K562 (cell line): ENCODE measurements around the gene COX6A2. TPM values are rescaled to one million over a fixed set of nuclear protein-coding genes. Genes with fewer than 3 reads are reported as not detected.

Source experiments
- CTBP1 ChIP-seq: fragments of 450-650 bp; IDR thresholded peaks from 2 replicates; pipeline ENCODE4 v1.6.1; 2016; ENCODE audit warnings: borderline replicate concordance
- FOXK2 ChIP-seq, 2 experiments: fragments of 450-650 bp; IDR thresholded peaks in 1 of 2; conservative IDR thresholded peaks in 1 of 2; 2 replicates each; pipeline ENCODE4 v1.6.1; 2016; ENCODE audit warnings: low read depth in 2 of 2, mild to moderate bottlenecking in 1 of 2
- NFE2 ChIP-seq: IDR thresholded peaks from 2 replicates; pipeline ENCODE4 v1.6.1; 2014; ENCODE audit warnings: antibody characterized with exemption, low read depth
- SAFB ChIP-seq: fragments of 200-400 bp; formaldehyde crosslinking; IDR thresholded peaks from 2 replicates; pipeline ENCODE4 v1.6.1; 2017; ENCODE audit warnings: low read depth, low read length, borderline replicate concordance
- SNIP1 ChIP-seq: fragments of 450-650 bp; IDR thresholded peaks from 2 replicates; pipeline ENCODE4 v1.7.1; 2017; ENCODE audit warnings: low read depth, mild to moderate bottlenecking
- WHSC1 ChIP-seq: IDR thresholded peaks from one replicate; pipeline ENCODE4 v1.6.1; 2012; ENCODE audit warnings: low read length, control low read depth, inconsistent platforms
- ZFP30 ChIP-seq: fragments of 250-450 bp; sonication (Bioruptor Pico); IDR thresholded peaks from 2 replicates; pipeline ENCODE4 v1.8.0; 2022; ENCODE audit warnings: moderate library complexity, mild to moderate bottlenecking, inconsistent platforms, borderline replicate concordance
- polyA plus RNA-seq, 8 experiments: library from polyadenylated mRNA; depleted of rRNA in 4 of 8; stranded (reverse) in 5 of 8; unstranded in 3 of 8; fragments of >200 nt; fragmentation: Nextera tagmentation in 2 of 8; fragmentation: Illumina TruSeq in 1 of 8; extraction: Ambion mirVana in 2 of 8; extraction: Trizol in 1 of 8; gene quantifications; 2 replicates each; pipeline versions ENCODE4 v1.2.1 to v1.2.3, GENCODE V29; 2011 to 2014; ENCODE audit warnings: inconsistent platforms in 1 of 8, missing spikeins in 1 of 8
- total RNA-seq, 7 experiments: library from RNA; depleted of rRNA in 6 of 7; stranded (reverse); fragments of >200 nt in 6 of 7; fragmentation: Illumina TruSeq in 2 of 7; extraction: Trizol in 2 of 7; gene quantifications; 2 replicates each; pipeline versions ENCODE4 v1.2.1 to v1.2.3, GENCODE V29; 2011 to 2021; ENCODE audit warnings: low replicate concordance in 1 of 7
- TF ChIP-seq, protein P1 (sequence below): fragments of 250-450 bp; sonication (Bioruptor Pico); IDR thresholded peaks from 2 replicates; pipeline ENCODE4 v1.4.0; 2020; ENCODE audit warnings: borderline replicate concordance
- TF ChIP-seq, protein P2 (sequence below), 2 experiments: fragments of 450-650 bp; conservative IDR thresholded peaks; 2 replicates each; pipeline ENCODE4 v1.6.1; 2017; ENCODE audit warnings: mild to moderate bottlenecking in 2 of 2, moderate library complexity in 2 of 2
- TF ChIP-seq, protein P3 (sequence below): fragments of 250-450 bp; sonication (Bioruptor Pico); IDR thresholded peaks from 2 replicates; pipeline ENCODE4 v1.4.0; 2020
- TF ChIP-seq, protein P4 (sequence below): sonication (generic); formaldehyde crosslinking; IDR thresholded peaks from 2 replicates; pipeline ENCODE4 v1.8.1; 2022; ENCODE audit warnings: missing genetic modification reagents
- TF ChIP-seq, protein P5 (sequence below), 2 experiments: fragments of 450-650 bp in 1 of 2; sonication (generic) in 1 of 2; formaldehyde crosslinking in 1 of 2; IDR thresholded peaks in 1 of 2; conservative IDR thresholded peaks in 1 of 2; 2 replicates each; pipeline versions ENCODE4 v1.6.1 to v1.8.1; 2016 to 2023; ENCODE audit warnings: mild to moderate bottlenecking in 2 of 2, moderate library complexity in 2 of 2, inconsistent platforms in 1 of 2, missing genetic modification reagents in 1 of 2

The COX6A2 gene
- total and polyA plus RNA-seq, 9 of the 15 experiments (the other 6 are each of a cell fraction or from before 2014, with no cell fraction given): not detected

DNA sequence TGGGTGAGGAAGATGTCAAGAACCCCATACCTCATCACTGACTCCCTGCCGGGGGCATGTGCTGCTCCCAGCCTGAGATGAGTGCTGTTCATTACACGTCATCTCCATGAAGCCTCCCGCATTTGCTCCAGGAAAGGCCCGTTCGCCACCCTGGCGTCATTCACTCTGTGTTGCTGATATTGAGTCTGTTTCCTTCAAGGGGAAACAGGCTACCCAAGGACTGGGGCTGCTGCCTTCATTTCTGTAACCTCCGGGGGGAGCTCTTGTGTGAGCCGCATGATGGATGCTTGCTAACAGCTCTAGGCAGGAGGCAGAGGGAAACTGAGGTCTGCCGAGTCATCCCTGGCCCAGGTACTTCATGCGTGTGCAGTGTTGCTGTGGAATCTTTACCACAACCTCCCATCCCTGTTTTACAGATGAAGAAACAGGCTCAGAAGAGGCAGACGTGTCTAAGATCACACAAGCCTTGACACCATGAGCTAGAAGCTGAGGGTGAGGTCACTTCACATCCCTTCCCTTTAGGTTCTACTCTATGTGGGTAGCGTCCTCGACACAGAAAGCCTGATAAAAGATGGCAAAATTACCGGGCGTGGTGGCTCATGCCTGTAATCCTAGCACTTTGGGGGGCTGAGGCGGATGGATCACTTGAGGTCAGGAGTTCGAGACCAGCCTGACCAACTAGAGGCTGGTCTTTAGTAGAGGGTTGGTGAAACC is 27.6 kb upstream of the COX6A2 start (continued):
- TF ChIP-seq ZFP30 (no peak), NFE2 (peak; percentile 75), FOXK2 (conservative IDR thresholded peaks at IDR 0.05 in 1 of 2, IDR thresholded peaks at IDR 0.05 in 1 of 2; ENCODE audit: low read depth in 2 of 2) (0 out of 4 replicates have a peak, but pooled peaks of 1 of the 2 experiments have one; percentile 20), CTBP1 (peak; percentile 59; the same call in 1 of the 2 replicates), SNIP1 (no peak), WHSC1 (no peak), SAFB (no peak)
- TF ChIP-seq, protein P1, sequence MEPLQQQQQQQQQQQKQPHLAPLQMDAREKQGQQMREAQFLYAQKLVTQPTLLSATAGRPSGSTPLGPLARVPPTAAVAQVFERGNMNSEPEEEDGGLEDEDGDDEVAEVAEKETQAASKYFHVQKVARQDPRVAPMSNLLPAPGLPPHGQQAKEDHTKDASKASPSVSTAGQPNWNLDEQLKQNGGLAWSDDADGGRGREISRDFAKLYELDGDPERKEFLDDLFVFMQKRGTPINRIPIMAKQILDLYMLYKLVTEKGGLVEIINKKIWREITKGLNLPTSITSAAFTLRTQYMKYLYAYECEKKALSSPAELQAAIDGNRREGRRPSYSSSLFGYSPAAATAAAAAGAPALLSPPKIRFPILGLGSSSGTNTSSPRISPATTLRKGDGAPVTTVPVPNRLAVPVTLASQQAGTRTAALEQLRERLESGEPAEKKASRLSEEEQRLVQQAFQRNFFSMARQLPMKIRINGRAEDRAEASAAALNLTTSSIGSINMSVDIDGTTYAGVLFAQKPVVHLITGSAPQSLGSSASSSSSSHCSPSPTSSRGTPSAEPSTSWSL: no peak
- TF ChIP-seq, protein P2, sequence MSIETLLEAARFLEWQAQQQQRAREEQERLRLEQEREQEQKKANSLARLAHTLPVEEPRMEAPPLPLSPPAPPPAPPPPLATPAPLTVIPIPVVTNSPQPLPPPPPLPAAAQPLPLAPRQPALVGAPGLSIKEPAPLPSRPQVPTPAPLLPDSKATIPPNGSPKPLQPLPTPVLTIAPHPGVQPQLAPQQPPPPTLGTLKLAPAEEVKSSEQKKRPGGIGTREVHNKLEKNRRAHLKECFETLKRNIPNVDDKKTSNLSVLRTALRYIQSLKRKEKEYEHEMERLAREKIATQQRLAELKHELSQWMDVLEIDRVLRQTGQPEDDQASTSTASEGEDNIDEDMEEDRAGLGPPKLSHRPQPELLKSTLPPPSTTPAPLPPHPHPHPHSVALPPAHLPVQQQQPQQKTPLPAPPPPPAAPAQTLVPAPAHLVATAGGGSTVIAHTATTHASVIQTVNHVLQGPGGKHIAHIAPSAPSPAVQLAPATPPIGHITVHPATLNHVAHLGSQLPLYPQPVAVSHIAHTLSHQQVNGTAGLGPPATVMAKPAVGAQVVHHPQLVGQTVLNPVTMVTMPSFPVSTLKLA (conservative IDR thresholded peaks at IDR 0.05): 0 out of 4 replicates have a peak, but pooled peaks of 1 of the 2 experiments have one; percentile 18
- TF ChIP-seq, protein P3, sequence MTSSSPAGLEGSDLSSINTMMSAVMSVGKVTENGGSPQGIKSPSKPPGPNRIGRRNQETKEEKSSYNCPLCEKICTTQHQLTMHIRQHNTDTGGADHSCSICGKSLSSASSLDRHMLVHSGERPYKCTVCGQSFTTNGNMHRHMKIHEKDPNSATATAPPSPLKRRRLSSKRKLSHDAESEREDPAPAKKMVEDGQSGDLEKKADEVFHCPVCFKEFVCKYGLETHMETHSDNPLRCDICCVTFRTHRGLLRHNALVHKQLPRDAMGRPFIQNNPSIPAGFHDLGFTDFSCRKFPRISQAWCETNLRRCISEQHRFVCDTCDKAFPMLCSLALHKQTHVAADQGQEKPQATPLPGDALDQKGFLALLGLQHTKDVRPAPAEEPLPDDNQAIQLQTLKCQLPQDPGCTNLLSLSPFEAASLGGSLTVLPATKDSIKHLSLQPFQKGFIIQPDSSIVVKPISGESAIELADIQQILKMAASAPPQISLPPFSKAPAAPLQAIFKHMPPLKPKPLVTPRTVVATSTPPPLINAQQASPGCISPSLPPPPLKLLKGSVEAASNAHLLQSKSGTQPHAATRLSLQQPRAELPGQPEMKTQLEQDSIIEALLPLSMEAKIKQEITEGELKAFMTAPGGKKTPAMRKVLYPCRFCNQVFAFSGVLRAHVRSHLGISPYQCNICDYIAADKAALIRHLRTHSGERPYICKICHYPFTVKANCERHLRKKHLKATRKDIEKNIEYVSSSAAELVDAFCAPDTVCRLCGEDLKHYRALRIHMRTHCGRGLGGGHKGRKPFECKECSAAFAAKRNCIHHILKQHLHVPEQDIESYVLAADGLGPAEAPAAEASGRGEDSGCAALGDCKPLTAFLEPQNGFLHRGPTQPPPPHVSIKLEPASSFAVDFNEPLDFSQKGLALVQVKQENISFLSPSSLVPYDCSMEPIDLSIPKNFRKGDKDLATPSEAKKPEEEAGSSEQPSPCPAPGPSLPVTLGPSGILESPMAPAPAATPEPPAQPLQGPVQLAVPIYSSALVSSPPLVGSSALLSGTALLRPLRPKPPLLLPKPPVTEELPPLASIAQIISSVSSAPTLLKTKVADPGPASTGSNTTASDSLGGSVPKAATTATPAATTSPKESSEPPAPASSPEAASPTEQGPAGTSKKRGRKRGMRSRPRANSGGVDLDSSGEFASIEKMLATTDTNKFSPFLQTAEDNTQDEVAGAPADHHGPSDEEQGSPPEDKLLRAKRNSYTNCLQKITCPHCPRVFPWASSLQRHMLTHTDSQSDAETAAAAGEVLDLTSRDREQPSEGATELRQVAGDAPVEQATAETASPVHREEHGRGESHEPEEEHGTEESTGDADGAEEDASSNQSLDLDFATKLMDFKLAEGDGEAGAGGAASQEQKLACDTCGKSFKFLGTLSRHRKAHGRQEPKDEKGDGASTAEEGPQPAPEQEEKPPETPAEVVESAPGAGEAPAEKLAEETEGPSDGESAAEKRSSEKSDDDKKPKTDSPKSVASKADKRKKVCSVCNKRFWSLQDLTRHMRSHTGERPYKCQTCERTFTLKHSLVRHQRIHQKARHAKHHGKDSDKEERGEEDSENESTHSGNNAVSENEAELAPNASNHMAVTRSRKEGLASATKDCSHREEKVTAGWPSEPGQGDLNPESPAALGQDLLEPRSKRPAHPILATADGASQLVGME (CRISPR knock-in tag): 0 out of 2 replicates have a peak, but pooled peaks have one; percentile 30
- TF ChIP-seq, protein P4, sequence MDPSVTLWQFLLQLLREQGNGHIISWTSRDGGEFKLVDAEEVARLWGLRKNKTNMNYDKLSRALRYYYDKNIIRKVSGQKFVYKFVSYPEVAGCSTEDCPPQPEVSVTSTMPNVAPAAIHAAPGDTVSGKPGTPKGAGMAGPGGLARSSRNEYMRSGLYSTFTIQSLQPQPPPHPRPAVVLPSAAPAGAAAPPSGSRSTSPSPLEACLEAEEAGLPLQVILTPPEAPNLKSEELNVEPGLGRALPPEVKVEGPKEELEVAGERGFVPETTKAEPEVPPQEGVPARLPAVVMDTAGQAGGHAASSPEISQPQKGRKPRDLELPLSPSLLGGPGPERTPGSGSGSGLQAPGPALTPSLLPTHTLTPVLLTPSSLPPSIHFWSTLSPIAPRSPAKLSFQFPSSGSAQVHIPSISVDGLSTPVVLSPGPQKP: no peak
- TF ChIP-seq, protein P5, sequence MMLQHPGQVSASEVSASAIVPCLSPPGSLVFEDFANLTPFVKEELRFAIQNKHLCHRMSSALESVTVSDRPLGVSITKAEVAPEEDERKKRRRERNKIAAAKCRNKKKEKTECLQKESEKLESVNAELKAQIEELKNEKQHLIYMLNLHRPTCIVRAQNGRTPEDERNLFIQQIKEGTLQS (IDR thresholded peaks at IDR 0.05): 0 out of 2 replicates have a peak, but pooled peaks have one; percentile 6
- TF ChIP-seq, protein P5 (CRISPR knock-in tag; conservative IDR thresholded peaks at IDR 0.05): no peak
